Muscle layer of colon (tissue), 2 donors: ENCODE measurements around the gene ARHGEF1.
"Not testable (repeated sequence)": the region's sequence is repeated elsewhere in the genome, so short reads cannot be mapped to it uniquely, and the experiment has no call there.

Experiments used
- H3K27ac ChIP-seq: one replicate; pipeline ENCODE4 v1.7.0; 2013; ENCODE audit warnings: low read depth, mild to moderate bottlenecking, low read length, moderate library complexity
- H3K27me3 ChIP-seq, 2 donors: one replicate each; pipeline ENCODE4 v1.7.0; 2013; ENCODE audit warnings: low read length in 2 of 2, mild to moderate bottlenecking in 2 of 2; ENCODE audit not compliant: insufficient read depth in 2 of 2, control insufficient read depth in 1 of 2
- H3K36me3 ChIP-seq: one replicate; pipeline ENCODE4 v1.7.0; 2013; ENCODE audit warnings: mild to moderate bottlenecking, low read length; ENCODE audit not compliant: insufficient read depth
- H3K4me1 ChIP-seq: one replicate; pipeline ENCODE4 v1.7.0; 2013; ENCODE audit warnings: mild to moderate bottlenecking, low read length; ENCODE audit not compliant: insufficient read depth
- H3K4me3 ChIP-seq, 2 donors: one replicate each; pipeline ENCODE4 v1.7.0; 2013; ENCODE audit warnings: low read length in 2 of 2, low read depth in 1 of 2, mild to moderate bottlenecking in 1 of 2, moderate library complexity in 1 of 2
- H3K9ac ChIP-seq: one replicate; pipeline ENCODE4 v1.7.0; 2013; ENCODE audit warnings: low read length
- H3K9me3 ChIP-seq: one replicate; pipeline ENCODE4 v1.7.0; 2013; ENCODE audit warnings: mild to moderate bottlenecking, low read length
- donor health status: abdominal sarcoma.
- donor health status: Adenocarcinoma of cecum.

Gene ARHGEF1

GRCh38 chr19:41910240-41910991 is 27.4 kb downstream of the ARHGEF1 start:
- peaks cover 32 to 35% of the 10 kb centered on the region in 2 donors for H3K27me3 ChIP-seq
- no peaks in the 10 kb centered on the region for H3K4me1 ChIP-seq
- no peak overlapping the region for H3K9ac ChIP-seq
- no peaks in the 10 kb centered on the region for H3K9me3 ChIP-seq
- H3K36me3 ChIP-seq: peaks cover 13% of the 10 kb centered on the region
- H3K27ac ChIP-seq: no peak overlapping the region
- no peak overlapping the region for H3K4me3 ChIP-seq

- peaks cover 40 to 41% of the 10 kb centered on the region in 2 donors for H3K27me3 ChIP-seq
- no peak overlapping the region for H3K27ac ChIP-seq
- peaks cover 8% of the 10 kb centered on the region for H3K36me3 ChIP-seq
- H3K9me3 ChIP-seq: no peaks in the 10 kb centered on the region
- no peak overlapping the region for H3K9ac ChIP-seq
- no peaks in the 10 kb centered on the region for H3K4me1 ChIP-seq
- H3K4me3 ChIP-seq: no peak overlapping the region
These were observed 28.3 kb downstream of the ARHGEF1 start for GRCh38 chr19:41910992-41911888.

- no peak overlapping the region for H3K27ac ChIP-seq
- H3K36me3 ChIP-seq: no peaks in the 10 kb centered on the region
- H3K4me3 ChIP-seq: no peak overlapping the region
- no peaks in the 10 kb centered on the region for H3K4me1 ChIP-seq
- H3K9me3 ChIP-seq: no peaks in the 10 kb centered on the region
- peaks cover 49 to 50% of the 10 kb centered on the region in 2 donors for H3K27me3 ChIP-seq
- no peak overlapping the region for H3K9ac ChIP-seq
These were observed 29.1 kb downstream of the ARHGEF1 start for GRCh38 chr19:41911889-41912731.

- Histone ChIP-seq H3K4me3 (no peak overlapping the region), H3K36me3 (no peaks in the 10 kb centered on the region), H3K9me3 (no peaks in the 10 kb centered on the region), H3K4me1 (no peaks in the 10 kb centered on the region), H3K27me3 (peaks cover 56 to 58% of the 10 kb centered on the region in 2 donors), H3K27ac (no peak overlapping the region), H3K9ac (no peak overlapping the region)
These were observed 30.0 kb downstream of the ARHGEF1 start for GRCh38 chr19:41912899-41913537.

- H3K4me1 ChIP-seq: no peaks in the 10 kb centered on the region
- no peak overlapping the region for H3K4me3 ChIP-seq
- no peaks in the 10 kb centered on the region for H3K36me3 ChIP-seq
- no peak overlapping the region for H3K27ac ChIP-seq
- H3K9ac ChIP-seq: no peak overlapping the region
- H3K27me3 ChIP-seq: peaks cover 56 to 58% of the 10 kb centered on the region in 2 donors
- no peaks in the 10 kb centered on the region for H3K9me3 ChIP-seq
These were observed 30.8 kb downstream of the ARHGEF1 start for GRCh38 chr19:41913538-41914423.

- not testable (repeated sequence) for H3K9ac ChIP-seq, H3K4me1 ChIP-seq, H3K4me3 ChIP-seq, H3K36me3 ChIP-seq, H3K9me3 ChIP-seq, H3K27ac ChIP-seq
- peaks cover 58 to 62% of the 10 kb centered on the region in 2 donors for H3K27me3 ChIP-seq
These were observed 31.4 kb downstream of the ARHGEF1 start for GRCh38 chr19:41914424-41914834.

GRCh38 chr19:41915021-41915775 is 32.2 kb downstream of the ARHGEF1 start:
- Histone ChIP-seq H3K27ac (no peak overlapping the region), H3K27me3 (peaks cover 58 to 61% of the 10 kb centered on the region in 2 donors), H3K9me3 (no peaks in the 10 kb centered on the region), H3K4me3 (no peak overlapping the region), H3K9ac (no peak overlapping the region), H3K36me3 (no peaks in the 10 kb centered on the region), H3K4me1 (no peaks in the 10 kb centered on the region)

- no peaks in the 10 kb centered on the region for H3K36me3 ChIP-seq
- H3K4me1 ChIP-seq: no peaks in the 10 kb centered on the region
- no peak overlapping the region for H3K9ac ChIP-seq
- H3K27me3 ChIP-seq: peaks cover 57 to 61% of the 10 kb centered on the region in 2 donors
- no peak overlapping the region for H3K27ac ChIP-seq
- no peaks in the 10 kb centered on the region for H3K9me3 ChIP-seq
- H3K4me3 ChIP-seq: no peak overlapping the region
These were observed 32.9 kb downstream of the ARHGEF1 start for GRCh38 chr19:41915776-41916414.

- no peaks in the 10 kb centered on the region for H3K4me1 ChIP-seq
- H3K9me3 ChIP-seq: no peaks in the 10 kb centered on the region
- no peaks in the 10 kb centered on the region for H3K36me3 ChIP-seq
- peaks cover 51 to 66% of the 10 kb centered on the region in 2 donors for H3K27me3 ChIP-seq
- no peak overlapping the region for H3K4me3 ChIP-seq
- no peak overlapping the region for H3K9ac ChIP-seq
- no peak overlapping the region for H3K27ac ChIP-seq
These were observed 34.7 kb downstream of the ARHGEF1 start for GRCh38 chr19:41917676-41918075.
